ENCODE measurements around the gene CTDSP2. TPM values are rescaled to one million over a fixed set of nuclear protein-coding genes. Genes with fewer than 3 reads are reported as not detected.
A peak's percentile ranks its signal among the peaks of the same experiment; 100 is the strongest.

The CTDSP2 gene
- total RNA-seq, 6 donors from 2014 or later: 153 to 226 (median 175) TPM

- H3K27ac ChIP-seq: peak overlapping the region in 1 of 4 donors; percentile 81
- no peak for ATAC-seq (ENCODE audit: low FRiP score in 2 of 2)
- H3K27me3 ChIP-seq: no peaks in the 10 kb centered on the region
- no peaks in the 10 kb centered on the region for H3K9me3 ChIP-seq
- TF ChIP-seq CTCF (IDR thresholded peaks at IDR 0.05) (no peak), EP300 (IDR thresholded peaks at IDR 0.05) (no peak), POLR2A (IDR thresholded peaks at IDR 0.05) (no peak), POLR2AphosphoS5 (IDR thresholded peaks at IDR 0.05) (no peak)
- H3K4me1 ChIP-seq: peaks cover 20 to 36% (median 28%) of the 10 kb centered on the region in 4 donors
- H3K36me3 ChIP-seq: peaks cover 0 to 23% (median 11%) of the 10 kb centered on the region in 4 donors
- H3K4me3 ChIP-seq: no peak overlapping the region
- no peak for DNase-seq
- WGBS, 2 donors: 83 to 89% methylated on average over 3 of the region's 3 CpGs
Measured at GRCh38 chr12:57781244-57781643, 65.3 kb downstream of the CTDSP2 start.

- Histone ChIP-seq H3K4me3 (no peak overlapping the region), H3K27ac (peak overlapping the region in 1 of 4 donors; percentile 81), H3K9me3 (no peaks in the 10 kb centered on the region), H3K27me3 (no peaks in the 10 kb centered on the region), H3K4me1 (peaks cover 20 to 36% (median 28%) of the 10 kb centered on the region in 4 donors), H3K36me3 (peaks cover 0 to 20% (median 5%) of the 10 kb centered on the region in 4 donors)
- 78 to 98% methylated on average over 1 to 4 of the region's 4 CpGs for WGBS, 2 donors
- ATAC-seq (ENCODE audit: low FRiP score in 2 of 2) (no peak), DNase-seq (no peak)
- no peak for TF ChIP-seq POLR2A (IDR thresholded peaks at IDR 0.05)
- TF ChIP-seq POLR2AphosphoS5 (IDR thresholded peaks at IDR 0.05): no peak
- TF ChIP-seq CTCF (IDR thresholded peaks at IDR 0.05): no peak
- no peak for TF ChIP-seq EP300 (IDR thresholded peaks at IDR 0.05)
Measured at GRCh38 chr12:57780284-57780897, 66.1 kb downstream of the CTDSP2 start.

- ATAC-seq (ENCODE audit: low FRiP score in 2 of 2) (no peak), DNase-seq (no peak)
- no peaks in the 10 kb centered on the region for H3K27me3 ChIP-seq
- peaks cover 0 to 20% (median 3%) of the 10 kb centered on the region in 4 donors for H3K36me3 ChIP-seq
- TF ChIP-seq EP300 (IDR thresholded peaks at IDR 0.05) (no peak), CTCF (IDR thresholded peaks at IDR 0.05) (no peak), POLR2A (IDR thresholded peaks at IDR 0.05) (no peak), POLR2AphosphoS5 (IDR thresholded peaks at IDR 0.05) (no peak)
- no peaks in the 10 kb centered on the region for H3K9me3 ChIP-seq
- H3K27ac ChIP-seq: no peak overlapping the region
- no peak overlapping the region for H3K4me3 ChIP-seq
- whole genome bisulfite sequencing, 2 donors: 57 to 61% methylated on average over 1 of the region's 1 CpG
- peaks cover 20 to 36% (median 28%) of the 10 kb centered on the region in 4 donors for H3K4me1 ChIP-seq
Measured at GRCh38 chr12:57779736-57780135, 66.8 kb downstream of the CTDSP2 start.

GRCh38 chr12:57777911-57778310 lies 68.6 kb downstream of the CTDSP2 start:
- Histone ChIP-seq H3K27ac (no peak overlapping the region), H3K9me3 (no peaks in the 10 kb centered on the region), H3K36me3 (peaks cover 0 to 15% (median 3%) of the 10 kb centered on the region in 4 donors), H3K4me3 (no peak overlapping the region), H3K4me1 (peaks cover 15 to 32% (median 25%) of the 10 kb centered on the region in 4 donors), H3K27me3 (no peaks in the 10 kb centered on the region)
- no peak for DNase-seq
- no peak for TF ChIP-seq POLR2A (IDR thresholded peaks at IDR 0.05)
- no peak for TF ChIP-seq CTCF (IDR thresholded peaks at IDR 0.05)
- no peak for TF ChIP-seq EP300 (IDR thresholded peaks at IDR 0.05)
- no peak for TF ChIP-seq POLR2AphosphoS5 (IDR thresholded peaks at IDR 0.05)
- 89 to 94% methylated on average over 7 of the region's 7 CpGs for WGBS, 2 donors
- ATAC-seq (ENCODE audit: low FRiP score in 2 of 2): no peak

GRCh38 chr12:57777367-57777766 lies 69.2 kb downstream of the CTDSP2 start:
- ATAC-seq (ENCODE audit: low FRiP score in 2 of 2): no peak
- WGBS, 2 donors: 90 to 96% methylated on average over 7 of the region's 7 CpGs
- TF ChIP-seq CTCF (IDR thresholded peaks at IDR 0.05): no peak
- TF ChIP-seq POLR2A (IDR thresholded peaks at IDR 0.05): no peak
- no peak for TF ChIP-seq EP300 (IDR thresholded peaks at IDR 0.05)
- TF ChIP-seq POLR2AphosphoS5 (IDR thresholded peaks at IDR 0.05): no peak

More at GRCh38 chr12:57777367-57777766, 69.2 kb downstream of the CTDSP2 start:
- Histone ChIP-seq H3K4me1 (peaks cover 15 to 34% (median 25%) of the 10 kb centered on the region in 4 donors), H3K27me3 (no peaks in the 10 kb centered on the region), H3K4me3 (no peak overlapping the region), H3K27ac (no peak overlapping the region), H3K9me3 (no peaks in the 10 kb centered on the region), H3K36me3 (peaks cover 0 to 15% (median 3%) of the 10 kb centered on the region in 4 donors)
- DNase-seq: no peak

Data from upper lobe of left lung (tissue), 6 donors.